Muscle of back (tissue), 11 donors: Measurements from ENCODE around the gene LRRC46. TPM values are rescaled to one million over a fixed set of nuclear protein-coding genes. Genes with fewer than 3 reads are reported as not detected.

Experiments
- DNase-seq, 3 donors: peaks; one replicate each; pipeline versions ENCODE4 v3.0.0 to v3.0.0-alpha.2; 2013
- polyA plus RNA-seq, 10 donors: library from polyadenylated mRNA; unstranded; fragments of 120-200 nt; gene quantifications; one replicate each; pipeline ENCODE4 v1.2.1, GENCODE V29; 2013; ENCODE audit not compliant: insufficient read length in 10 of 10

Gene LRRC46
- polyA plus RNA-seq, 10 donors, result 0.49 to 1.4 (median 0.88) TPM

DNA sequence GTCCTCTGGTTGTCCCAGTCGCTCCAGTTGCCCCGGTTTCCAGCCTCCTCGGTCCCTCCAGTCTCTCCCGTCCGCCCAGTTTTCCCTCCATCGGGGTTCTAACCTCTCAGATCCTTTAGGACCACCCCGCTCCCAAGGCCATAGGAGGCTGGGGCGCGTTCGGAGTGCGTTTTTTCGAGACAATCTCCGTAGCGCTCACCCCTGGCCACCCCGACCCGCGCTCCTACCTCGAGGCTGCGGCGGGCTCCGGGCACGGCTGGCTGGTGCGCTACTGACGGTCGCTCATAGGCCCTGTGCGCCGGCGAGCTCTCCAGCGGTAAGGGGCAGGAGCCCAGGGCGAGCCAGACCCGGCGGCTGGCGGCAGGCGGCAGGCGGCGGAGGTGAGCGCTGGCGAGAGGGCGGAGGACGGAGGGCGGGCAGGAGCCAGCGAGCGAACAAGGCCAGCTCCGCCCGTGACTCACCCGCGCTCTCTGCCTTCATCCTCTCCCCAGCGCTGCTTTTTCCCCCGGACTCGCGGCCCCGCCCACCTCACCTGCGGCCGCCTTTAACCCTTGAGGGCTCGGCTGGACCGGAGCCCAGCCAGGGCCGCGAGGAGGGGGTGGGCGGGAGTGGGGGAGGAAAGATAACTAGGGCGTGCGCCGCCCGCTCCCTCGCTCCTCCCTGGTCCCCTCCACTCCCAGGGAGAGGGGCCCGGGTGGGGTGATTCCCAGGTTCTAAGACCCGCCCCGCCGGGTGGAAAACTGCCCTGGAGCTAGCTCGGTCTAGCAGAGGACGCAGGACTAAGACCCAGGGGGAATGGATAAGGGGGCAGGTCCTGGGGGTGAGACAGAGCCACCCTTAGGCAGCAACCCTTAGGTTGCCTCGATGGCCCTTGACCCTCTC is 19.5 kb downstream of the LRRC46 start, which contains the start of gene SP6:
Gene SP6, minus strand, starts transcription at position 472 of the 882 bp plus-strand sequence. CDS start 2,734 bp downstream, outside the sequence.
- peak in 1 of 3 donors; percentile 43 for DNase-seq

DNA sequence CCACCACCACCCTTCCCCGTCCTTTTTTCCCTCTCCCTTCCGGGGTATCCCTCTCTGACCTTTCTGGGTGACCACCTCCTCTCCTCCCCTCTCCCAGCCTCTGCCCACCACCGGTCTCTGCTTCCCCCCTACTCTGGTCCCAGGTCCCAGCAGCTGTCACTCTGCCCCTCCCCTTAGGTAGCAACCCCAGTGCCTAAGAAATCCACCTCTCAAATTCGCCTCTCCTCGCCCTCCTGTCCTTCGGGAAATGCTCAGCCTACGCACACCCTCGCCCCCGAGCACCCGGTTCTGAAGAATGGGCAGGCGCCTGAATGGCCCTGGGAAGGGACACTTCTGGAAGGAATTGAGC is 20.3 kb downstream of the LRRC46 start:
- no peak for DNase-seq

DNA sequence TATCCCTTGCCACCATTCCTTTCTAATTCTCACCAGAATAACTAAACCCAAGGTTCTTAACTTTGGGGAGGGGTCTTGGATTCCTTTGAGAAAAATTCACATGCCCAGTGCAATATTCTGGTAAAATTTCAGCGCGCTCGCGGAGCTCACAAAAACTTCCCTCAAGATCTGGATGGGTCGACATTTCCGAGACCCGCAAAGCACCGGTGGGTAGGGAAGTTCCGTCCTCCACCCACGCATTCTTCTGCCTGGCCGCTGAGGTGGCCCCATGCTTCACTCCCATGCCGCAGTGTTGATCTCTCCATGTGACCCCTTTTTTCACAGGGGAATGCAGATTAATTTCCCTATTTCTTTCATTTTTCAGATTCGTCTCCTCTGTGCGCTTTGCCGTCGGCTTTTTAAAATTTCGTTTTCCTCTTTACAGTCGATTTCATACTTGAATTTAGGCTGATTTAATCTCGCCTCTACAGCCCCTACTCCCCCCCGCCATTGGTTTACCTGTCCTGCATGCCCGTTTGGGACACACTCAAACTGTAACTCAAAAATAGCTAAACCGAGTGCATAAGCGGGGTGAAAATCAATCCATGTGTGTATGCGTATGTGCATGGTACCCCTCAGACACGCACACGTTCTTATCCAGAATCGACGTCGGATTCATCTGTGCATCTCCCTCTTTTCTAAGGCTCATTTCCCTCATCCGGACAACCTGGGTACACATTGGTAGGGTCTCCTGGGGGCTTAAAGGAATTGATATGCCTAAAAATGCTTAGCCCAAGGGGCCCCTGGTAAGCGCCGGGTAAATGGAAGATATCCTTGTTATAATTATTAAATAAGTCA is 20.9 kb downstream of the LRRC46 start:
- DNase-seq, result peak in 1 of 3 donors; percentile 43

DNA sequence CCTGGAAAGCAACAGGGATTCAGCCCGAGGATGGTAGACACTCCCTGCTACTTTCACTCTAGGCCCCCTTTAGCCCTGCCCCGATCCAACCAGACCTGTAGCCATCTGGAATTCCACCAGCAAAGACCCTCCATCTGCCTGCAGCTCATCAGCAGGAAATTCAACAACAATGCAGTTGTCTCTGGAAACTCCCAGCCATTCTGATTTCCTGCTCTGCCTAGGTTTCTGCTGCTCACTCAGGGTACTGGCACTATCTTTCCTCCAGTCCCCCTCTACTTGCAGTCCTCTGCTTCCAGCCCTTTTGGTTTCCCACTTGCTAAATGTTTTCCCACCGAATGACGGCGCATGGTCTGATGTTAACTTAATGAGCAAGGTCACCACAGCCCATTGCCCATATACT is 22.1 kb downstream of the LRRC46 start:
- DNase-seq, result no peak

DNA sequence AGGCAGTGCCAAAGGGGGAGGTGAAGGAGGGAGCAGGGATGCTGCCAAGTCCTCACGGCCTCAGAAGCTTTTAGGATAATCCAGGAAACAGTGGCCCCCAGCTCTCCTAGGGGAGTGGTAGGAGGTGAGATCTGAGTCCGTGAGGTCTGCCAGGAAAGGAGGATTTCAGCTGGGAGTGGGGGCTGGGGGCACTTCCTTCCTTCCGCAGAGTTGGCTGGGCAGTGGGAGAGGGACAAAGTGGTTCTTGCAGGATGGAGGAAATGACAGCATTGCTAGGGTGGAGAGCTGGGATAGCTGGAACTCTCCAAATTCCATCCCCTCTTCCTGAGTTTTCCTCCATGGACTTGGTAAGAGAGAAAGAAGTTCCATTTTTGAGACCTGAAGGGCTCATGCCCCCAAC is 24.3 kb downstream of the LRRC46 start:
- DNase-seq, result peak in 1 of 3 donors; percentile 51

DNA sequence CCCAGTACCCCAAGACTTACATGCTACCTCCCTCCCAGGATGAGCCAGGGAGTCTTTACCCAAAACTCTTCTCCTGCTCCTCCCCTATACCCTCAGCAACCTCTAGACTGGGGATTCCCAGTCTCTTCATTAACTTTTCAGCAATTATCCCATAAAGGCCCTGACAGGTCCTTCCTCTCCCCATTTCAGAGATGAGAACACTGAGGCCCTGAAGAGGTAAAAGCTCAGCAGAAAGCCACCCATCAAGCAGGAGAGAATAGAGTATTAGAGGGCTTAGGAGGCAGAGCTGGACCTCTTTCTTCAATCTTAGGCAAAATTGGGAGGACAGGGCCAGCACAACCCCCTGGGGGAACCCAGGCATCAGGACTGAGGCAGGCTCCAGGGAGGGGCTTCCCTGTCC is 25.4 kb downstream of the LRRC46 start:
- DNase-seq, result no peak

DNA sequence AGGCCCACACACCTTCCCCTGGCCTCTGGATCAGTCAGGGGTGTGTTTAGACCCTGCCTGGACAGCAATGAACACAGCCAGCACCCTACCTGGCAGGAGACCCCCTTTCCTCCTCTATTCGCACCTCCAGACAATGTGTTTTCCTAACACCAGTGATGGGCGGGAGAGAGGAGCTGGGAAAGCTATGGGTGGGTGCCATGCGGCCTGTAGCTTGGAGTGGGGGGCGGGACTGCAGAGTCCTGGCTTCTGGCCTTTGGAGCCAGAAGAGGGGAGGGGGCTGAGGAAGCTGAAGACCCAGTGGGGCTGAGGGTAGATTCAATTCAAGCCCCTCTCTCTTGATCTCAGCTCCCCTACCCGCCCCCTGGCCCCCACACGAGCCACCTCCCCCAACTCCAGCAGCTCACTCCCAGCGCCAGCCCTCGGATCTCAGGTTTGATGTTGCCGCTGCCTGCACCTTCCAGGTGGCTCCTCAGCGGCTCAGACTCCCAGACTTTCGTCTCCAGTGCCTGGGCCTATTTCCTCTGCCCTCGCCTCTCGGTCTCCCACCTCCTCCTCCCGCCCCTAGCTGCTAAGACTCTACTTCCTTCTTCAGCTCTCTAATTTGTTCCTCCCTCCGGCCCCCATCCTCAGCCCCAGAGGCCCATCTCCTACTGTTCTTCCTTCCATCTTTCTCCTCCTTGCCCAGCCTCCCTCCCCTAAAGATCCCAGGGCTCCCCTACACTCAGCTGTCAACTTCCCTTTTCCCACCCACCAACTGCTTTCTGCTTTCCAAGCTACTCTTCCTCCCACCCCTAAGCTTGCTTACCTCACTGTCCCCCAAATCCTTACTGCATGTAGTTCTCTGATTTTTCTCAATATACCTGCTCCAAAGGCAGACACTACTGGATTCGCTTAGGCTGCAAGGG is 26.3 kb downstream of the LRRC46 start:
- no peak for DNase-seq

DNA sequence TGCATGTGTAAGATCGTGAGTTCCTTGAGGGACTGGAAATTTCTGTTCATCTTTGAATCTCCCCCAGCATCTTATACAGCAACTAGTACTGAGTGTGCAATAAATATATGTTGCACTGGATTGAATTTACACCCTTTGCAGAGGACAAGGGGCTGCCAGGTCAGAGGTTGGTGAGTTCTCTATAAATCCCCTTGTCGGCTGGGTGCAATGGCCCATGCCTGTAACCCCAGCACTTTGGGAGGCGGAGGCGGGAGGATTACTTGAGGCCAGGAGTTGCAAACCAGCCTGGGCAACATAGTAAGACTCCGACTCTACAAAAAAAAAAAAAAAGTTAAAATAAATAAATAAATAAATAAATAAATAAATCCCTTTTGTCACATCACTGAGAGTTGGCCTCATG is 28.9 kb downstream of the LRRC46 start:
- no peak for DNase-seq

DNA sequence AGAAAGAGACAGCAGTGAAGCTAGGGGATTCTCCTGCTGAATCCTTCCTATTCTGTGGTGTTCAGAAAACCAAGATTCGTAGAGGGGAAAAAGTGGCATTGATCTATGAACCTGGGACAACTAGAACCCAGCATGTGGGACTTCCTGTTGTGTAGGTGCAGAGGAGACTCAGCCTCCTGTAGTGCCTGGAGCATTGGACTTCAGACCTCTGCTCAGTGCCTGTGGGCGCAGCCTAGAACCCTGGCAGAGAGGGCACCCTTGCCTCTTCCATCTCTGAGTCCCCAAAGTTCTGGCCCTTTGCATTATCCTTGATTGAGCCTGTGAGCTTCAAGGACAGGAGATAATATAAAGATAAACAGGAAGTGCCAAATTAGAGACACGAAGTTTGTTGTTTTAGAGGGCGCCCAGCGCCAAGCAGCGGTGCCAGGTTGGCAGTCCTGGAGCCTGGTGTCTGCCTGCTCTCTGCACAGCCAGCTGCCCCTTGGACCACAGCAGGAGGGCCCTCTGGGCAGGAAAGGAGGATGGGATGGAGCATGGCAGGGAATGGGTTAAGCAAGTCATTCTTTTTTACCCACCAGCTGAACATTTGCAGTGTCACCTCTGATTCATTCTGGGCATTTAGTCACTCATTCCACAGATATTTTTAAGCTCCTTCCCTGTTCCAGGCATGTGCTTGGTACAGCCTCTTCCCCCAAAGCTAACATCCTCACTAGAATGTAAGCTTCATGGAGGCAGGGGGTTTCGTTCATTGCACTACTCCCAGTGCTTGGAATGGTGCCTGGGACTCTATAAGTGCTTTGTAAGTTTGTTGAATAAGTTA is 31.4 kb downstream of the LRRC46 start:
- peak in 1 of 3 donors; percentile 61 for DNase-seq

DNA sequence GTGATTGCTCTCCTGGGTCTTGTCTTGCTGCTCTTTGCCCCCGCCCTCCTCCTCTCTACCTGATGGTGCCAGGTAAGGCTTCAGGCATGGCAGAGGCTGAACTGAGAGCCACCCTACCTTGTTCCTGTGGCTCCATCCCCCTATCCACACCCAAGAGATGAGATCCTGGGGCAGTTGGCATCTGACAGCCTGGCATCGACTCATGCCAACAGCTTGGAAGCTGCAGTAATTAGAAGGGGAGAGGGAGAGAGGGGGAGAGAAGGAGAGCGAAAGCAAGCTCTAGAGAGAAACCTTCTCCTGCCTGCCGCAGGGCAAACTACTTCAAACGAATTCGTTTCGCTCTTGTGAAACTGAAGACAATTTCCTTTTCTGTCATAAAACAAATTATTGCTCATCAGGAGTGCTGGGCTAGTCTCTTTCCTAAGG is 33.3 kb downstream of the LRRC46 start:
- DNase-seq, result no peak

DNA sequence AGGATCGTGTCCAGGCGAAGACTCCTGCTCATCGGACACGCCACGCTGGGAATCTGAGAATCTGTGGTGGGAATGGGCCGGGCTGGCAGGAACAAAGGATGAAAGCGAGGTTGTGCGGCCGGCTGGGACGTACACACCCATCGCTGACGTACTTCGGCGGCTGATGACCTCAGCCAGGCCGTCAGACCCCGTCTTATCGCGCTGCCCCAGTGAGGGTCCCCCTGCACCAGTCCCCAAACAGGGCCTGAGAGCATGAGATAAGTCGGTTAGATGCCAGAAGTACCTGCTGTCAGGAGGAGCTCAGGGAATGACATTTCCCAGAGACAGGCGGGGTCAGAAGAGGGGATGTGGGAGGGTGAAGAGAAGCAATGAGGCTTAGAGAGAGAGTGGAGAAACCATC is 35.5 kb downstream of the LRRC46 start:
- DNase-seq, result no peak

DNA sequence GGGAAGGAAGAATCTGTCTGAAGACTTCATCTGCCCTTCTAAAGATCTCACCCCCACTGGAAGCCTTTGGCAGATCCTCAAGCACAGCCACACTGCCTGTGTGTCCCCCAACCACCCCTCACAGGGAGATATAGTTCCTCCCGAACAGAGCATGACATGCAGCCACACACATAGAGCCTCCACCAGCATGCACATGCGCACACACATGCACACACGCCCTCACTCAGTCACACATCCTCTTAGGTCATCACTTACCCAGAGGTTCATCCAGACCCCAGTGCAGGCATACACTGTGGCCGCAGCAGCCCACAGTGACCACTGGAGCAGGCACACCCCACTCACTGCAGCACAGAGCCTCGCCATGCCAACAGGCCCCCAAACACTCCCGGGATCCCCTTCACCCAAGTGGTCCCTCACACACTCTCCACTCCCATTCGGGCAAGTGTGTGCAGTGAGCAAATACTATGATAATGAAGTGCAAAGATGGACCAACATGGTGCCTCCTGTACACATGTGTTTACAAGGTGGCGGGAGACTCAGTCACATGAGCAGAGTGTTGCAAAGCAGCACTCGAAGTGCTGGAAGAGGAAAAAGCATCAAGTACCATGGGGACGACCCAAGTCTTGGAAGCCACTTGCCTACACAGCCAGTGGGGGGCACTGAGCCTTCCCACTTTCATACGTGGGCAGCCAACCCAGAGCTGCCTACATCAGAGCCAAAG is 36.5 kb downstream of the LRRC46 start:
- no peak for DNase-seq

DNA sequence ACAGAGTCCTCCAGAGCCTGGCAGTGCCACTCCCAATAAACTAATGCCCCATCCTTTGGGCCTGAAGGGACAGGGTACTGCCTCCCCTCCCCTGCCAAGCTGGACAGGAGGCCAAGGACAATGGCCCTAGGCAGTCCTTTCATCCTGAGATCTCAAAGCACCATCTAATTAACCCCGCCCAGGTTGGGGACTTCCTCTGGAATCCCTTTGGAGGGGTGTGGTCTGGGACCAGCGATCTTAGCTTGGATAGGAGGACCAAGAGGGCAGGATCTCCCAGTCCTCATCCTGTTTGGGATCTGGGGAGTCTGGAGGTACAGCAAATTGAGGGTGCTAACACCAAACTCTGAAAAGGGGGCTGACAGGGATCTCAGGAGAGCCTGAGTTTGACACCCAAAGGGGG is 37.6 kb downstream of the LRRC46 start:
- no peak for DNase-seq

DNA sequence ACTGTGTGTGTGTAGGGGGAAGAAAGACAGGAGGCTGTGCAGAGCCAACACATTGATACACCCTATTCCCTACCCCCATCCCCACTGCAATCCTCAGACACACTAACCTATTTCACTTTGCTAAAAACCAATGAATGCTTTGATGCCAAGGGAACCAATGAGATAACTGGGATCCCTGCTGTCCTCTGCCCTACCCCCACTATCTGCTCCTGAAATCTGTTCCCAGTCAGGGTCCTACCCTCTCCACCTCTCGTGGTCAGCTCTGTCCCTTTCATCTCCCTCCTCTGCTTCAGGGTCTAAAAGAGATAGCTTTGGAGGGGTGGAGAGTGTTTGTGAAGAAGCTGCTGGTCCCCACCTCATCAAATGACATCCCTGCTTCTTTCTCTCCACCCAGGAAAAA is 38.6 kb downstream of the LRRC46 start:
- DNase-seq, result no peak

DNA sequence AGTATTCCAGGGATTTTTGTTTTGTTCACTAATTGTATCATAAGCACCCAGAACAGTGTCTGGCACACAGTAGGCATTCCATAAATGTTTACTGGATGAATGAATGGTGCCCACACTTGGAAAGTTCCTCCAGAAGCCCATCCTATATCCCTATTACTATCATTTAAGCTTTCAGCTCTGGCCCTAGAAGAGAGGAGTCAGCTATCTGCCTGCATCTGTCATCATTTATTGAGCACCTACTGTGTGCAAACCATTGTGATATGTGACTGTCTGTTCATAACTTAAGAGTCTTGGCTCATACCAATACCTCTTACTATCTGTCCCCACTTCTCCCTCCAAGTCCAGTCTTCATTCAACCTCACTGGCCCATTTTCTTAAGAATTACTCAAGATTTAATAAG is 39.6 kb downstream of the LRRC46 start:
- no peak for DNase-seq

DNA sequence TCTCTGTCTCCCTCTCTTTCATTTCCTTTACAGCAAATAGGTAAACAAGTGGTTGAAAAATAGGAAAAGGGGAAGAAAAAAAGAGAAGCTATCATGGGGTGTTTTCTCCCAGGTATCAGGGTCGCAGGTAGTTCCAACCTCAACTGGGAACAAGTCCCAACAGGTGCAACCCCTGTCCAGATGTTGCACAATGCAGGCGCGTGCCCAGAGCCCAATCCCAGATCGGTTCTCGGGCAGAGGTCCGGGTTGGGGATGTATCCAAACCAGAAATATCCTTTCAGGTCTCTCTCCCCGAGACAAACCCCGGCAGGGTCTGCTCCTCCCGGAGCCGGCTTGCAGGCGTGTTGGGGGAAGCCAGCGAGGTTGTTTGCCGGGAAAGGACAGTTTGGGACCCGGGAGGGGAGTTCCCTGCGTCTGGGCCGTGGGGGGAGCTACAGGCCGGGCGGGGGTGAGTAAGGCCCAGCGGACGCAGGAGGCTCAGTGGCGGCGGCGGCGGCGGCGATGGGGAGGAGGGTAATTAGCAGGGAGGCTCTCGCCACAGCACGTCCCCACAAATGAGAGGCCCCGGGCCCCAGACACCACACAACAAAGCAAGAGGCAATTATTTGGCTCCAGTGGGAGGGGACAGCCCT is 40.7 kb downstream of the LRRC46 start:
- no peak for DNase-seq

DNA sequence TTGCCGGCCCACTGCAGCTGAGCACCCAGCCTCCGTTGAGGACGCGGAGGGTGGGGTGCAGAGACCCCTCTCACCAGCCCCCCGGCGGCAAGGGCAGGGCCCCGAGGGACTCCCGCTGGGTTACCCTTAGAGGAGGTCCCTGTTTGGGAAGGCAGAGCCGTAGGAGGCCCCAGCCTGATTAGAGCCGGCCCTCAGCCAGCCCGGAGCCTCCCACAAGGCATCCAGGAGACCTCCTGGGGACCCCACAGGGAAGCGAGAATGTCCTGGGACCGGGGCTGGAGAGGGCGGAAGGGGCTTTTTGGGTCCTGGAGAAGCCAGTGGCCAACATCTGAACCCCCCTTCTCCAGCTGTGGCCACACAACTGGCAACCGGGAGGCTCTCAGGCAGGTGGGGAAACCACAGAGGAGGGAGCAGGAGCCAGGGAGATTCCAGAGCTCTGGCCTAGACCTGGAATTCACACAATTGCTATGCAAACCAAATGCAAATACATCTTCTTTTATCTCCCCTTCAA is 41.2 kb downstream of the LRRC46 start:
- no peak for DNase-seq

DNA sequence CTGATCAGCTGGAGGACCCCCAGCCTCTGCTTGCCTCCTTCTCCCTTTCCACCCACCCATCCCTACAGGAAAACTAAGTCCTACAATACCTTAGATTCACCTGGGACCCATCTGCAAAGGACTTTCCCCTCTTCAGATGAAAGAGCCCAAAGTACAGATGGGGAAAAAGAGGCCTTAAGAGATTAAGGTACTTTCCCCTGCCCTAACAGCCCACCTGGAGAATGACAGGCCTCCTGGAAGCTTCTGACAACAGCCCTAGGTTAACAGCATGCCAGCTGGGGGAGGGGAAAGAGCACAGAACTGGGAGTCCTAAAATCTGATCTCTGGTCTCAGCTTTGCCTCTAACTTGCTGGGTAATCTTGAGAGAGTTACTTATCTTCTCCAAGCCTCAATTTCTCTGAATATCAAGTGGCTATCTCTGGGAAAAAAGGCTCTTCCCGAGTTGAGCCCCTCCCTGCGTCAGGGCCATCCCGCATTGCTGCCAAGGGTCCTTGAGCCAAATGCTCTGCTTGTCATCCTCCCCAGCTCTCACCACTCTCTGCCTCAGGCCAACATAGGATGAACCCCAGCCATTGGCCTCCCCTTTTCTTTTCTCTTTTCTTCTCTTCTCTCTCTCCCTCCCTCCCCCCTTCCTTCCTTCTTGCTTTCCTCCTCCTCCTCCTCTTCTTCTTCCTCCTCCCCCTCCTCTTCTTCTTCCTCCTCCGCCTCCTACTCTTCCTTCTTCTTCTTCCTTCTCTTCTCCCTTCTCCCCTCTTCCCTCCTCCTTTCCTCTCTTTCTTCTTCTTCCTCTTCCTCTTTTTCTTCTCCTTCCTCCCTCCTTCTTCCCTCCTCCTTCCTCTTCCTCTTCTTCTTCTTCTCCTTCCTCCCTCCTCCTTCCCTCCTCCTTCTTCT is 42.0 kb downstream of the LRRC46 start:
- no peak for DNase-seq
